Activated naive CD4-positive, alpha-beta T cell treated with anti-CD3 and anti-CD28 coated beads, Interleukin-2, amount 10 ng/mL, durations not matched to agents 7 days and 5 days (primary cell): ENCODE results near the gene SCG3.

Experiments
- CTCF ChIA-PET: fragments of 350-600 bp; sonication (Branson Sonifier 250); formaldehyde crosslinking; loops from one replicate; lab custom pipeline; 2021; ENCODE audit warnings: antibody characterized with exemption; lab: Charles Lee
- DNase-seq: peaks from one replicate; pipeline ENCODE4 v3.0.0-alpha.2; 2020
- H3K27ac Mint-ChIP-seq: one replicate; pipeline ENCODE4 v1.8.0; 2021; ENCODE audit warnings: mild to moderate bottlenecking, moderate library complexity, mixed read lengths
- H3K27me3 Mint-ChIP-seq: one replicate; pipeline ENCODE4 v1.8.0; 2021; ENCODE audit warnings: mild to moderate bottlenecking, mixed read lengths
- H3K36me3 Mint-ChIP-seq: one replicate; pipeline ENCODE4 v1.8.0; 2021; ENCODE audit warnings: mixed read lengths
- H3K4me1 Mint-ChIP-seq: one replicate; pipeline ENCODE4 v1.8.0; 2021; ENCODE audit warnings: mixed read lengths
- H3K4me3 Mint-ChIP-seq: one replicate; pipeline ENCODE4 v1.8.0; 2021; ENCODE audit warnings: mild to moderate bottlenecking, moderate library complexity, mixed read lengths
- H3K9me3 Mint-ChIP-seq: one replicate; pipeline ENCODE4 v1.8.0; 2021; ENCODE audit warnings: mixed read lengths

SCG3 gene

DNA sequence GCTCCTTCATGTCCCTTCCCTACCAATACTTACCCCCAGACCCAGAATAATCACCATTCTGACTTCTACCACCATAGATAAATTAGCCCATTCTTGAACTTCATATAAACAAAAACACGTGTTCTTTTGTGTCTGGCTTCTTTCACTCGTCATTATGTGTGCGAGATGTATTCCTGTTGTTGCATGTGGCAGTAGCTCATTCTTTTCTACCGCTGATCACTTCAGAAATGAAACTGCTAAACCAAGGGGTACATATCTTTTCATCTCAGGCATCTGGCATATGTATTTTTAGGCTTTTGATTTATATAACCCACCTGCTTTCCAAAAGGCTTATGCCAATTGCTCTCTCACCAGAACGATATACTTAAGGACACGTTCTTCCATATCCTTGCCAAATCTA, 13.8 kb upstream of the SCG3 start:
- no peaks in the 10 kb centered on the region for H3K4me1 Mint-ChIP-seq
- CTCF ChIA-PET = interaction anchor here (1.2 kb wide), 1 partner anchor 17 kb away, joined by 3 read pairs; no protein-coding TSS in a partner anchor

DNA sequence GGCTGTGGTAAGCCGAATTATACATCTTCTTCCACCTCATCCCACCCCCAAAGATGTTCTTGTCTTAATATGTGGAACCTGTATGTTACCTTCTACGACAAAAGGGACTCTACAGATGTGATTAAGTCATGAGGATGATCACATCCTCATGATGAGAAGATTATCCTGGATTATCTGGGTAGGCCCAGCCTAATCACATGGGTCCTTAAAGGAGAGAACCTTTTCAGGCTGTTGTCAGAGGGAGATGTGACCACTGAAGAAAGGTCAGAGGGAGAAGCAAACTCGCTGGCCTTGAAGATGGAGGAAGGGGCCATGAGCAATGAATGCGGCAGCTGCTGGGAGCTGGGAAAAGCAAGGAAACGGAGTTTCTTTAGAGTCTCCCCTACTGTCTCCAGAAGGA, 12.9 kb upstream of the SCG3 start:
- Mint-ChIP-seq H3K9me3 (no peaks in the 10 kb centered on the region), H3K4me1 (no peaks in the 10 kb centered on the region), H3K27me3 (peaks cover 25% of the 10 kb centered on the region), H3K27ac (no peak overlapping the region), H3K36me3 (no peaks in the 10 kb centered on the region), H3K4me3 (no peak overlapping the region)
- no peak for DNase-seq
- CTCF ChIA-PET = interaction anchor here (2.8 kb wide), 1 partner anchor 18 kb away, joined by 10 read pairs; no protein-coding TSS in a partner anchor

More for the DNA sequence above, 13.8 kb upstream of the SCG3 start:
- no peak overlapping the region for H3K27ac Mint-ChIP-seq
- DNase-seq = no peak
- no peak overlapping the region for H3K4me3 Mint-ChIP-seq
- no peaks in the 10 kb centered on the region for H3K36me3 Mint-ChIP-seq
- peaks cover 24% of the 10 kb centered on the region for H3K27me3 Mint-ChIP-seq
- H3K9me3 Mint-ChIP-seq = no peaks in the 10 kb centered on the region

GRCh38 chr15:51669381-51669780, 11.9 kb upstream of the SCG3 start:
- DNase-seq = no peak
- Mint-ChIP-seq H3K27ac (no peak overlapping the region), H3K4me1 (no peaks in the 10 kb centered on the region), H3K4me3 (no peak overlapping the region), H3K9me3 (no peaks in the 10 kb centered on the region), H3K27me3 (peaks cover 28% of the 10 kb centered on the region), H3K36me3 (no peaks in the 10 kb centered on the region)
- CTCF ChIA-PET = interaction anchor here (2.8 kb wide), 1 partner anchor 19 kb away, joined by 10 read pairs; no protein-coding TSS in a partner anchor

DNA sequence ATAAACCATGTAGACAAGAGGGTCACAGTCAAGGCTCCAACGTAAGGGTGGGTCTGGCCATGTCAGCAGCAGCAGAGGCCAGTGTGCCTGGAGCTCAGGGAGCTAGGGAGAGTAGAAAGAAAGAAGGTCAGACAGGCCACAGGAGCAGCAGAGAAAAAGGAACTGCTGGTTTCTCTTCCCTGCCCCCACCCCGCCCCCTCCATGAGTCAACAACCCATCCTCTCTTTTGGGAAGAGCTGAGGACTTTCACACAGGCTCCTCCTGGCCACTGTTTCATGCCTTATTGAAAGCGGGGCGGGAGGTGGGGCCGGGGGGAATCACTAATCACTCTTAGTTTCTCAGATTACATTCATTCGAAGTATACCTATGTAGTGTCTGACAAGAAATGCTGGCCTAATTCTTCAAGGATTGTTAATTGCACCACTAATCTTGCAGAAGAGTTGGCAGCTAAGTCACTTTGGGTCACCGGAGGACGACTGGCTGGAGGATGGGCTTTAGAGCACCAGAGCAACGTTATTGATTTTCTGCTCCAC, 9.1 kb upstream of the SCG3 start:
- H3K4me1 Mint-ChIP-seq = no peaks in the 10 kb centered on the region
- H3K4me3 Mint-ChIP-seq = no peak overlapping the region
- H3K9me3 Mint-ChIP-seq = no peaks in the 10 kb centered on the region
- H3K27ac Mint-ChIP-seq = no peak overlapping the region
- CTCF ChIA-PET = no interaction called here
- peaks cover 32% of the 10 kb centered on the region for H3K27me3 Mint-ChIP-seq
- DNase-seq = no peak
- no peaks in the 10 kb centered on the region for H3K36me3 Mint-ChIP-seq

GRCh38 chr15:51672913-51673857, 8.1 kb upstream of the SCG3 start:
- Mint-ChIP-seq H3K4me3 (no peak overlapping the region), H3K36me3 (no peaks in the 10 kb centered on the region), H3K27ac (no peak overlapping the region), H3K27me3 (peaks cover 32% of the 10 kb centered on the region), H3K4me1 (no peaks in the 10 kb centered on the region), H3K9me3 (no peaks in the 10 kb centered on the region)
- no peak for DNase-seq
- CTCF ChIA-PET = interaction anchor here (0.7 kb wide), 1 partner anchor 12 kb away, joined by 4 read pairs; no protein-coding TSS in a partner anchor

GRCh38 chr15:51675234-51675633, 6.1 kb upstream of the SCG3 start:
- CTCF ChIA-PET = interaction anchor here (0.9 kb wide), 1 partner anchor 102 kb away, joined by 3 read pairs; no protein-coding TSS in a partner anchor
- no peak for DNase-seq
- Mint-ChIP-seq H3K27me3 (peaks cover 22% of the 10 kb centered on the region), H3K4me3 (no peak overlapping the region), H3K4me1 (no peaks in the 10 kb centered on the region), H3K9me3 (no peaks in the 10 kb centered on the region), H3K27ac (no peak overlapping the region), H3K36me3 (no peaks in the 10 kb centered on the region)

DNA sequence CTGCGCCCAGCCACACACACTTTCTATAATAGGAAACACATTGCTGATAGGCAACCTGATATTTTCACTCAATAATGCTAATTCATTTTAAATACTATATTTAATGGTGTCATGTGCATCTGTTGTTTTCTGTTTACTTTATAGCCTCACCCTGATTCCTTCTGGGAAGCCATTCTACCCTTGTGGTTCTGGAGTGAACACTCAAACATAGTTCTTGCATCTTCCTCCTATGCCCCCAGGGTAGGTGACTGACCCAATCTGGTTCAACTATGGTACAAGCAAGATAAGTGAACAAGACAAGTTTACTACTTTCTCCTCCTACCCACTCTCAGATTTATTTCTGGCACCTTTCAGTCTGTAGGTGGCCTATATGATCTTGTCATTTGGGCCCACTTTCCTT, 4.3 kb upstream of the SCG3 start:
- H3K36me3 Mint-ChIP-seq = no peaks in the 10 kb centered on the region
- H3K4me3 Mint-ChIP-seq = no peak overlapping the region
- peaks cover 36% of the 10 kb centered on the region for H3K27me3 Mint-ChIP-seq
- H3K9me3 Mint-ChIP-seq = no peaks in the 10 kb centered on the region
- CTCF ChIA-PET = no interaction called here
- no peak overlapping the region for H3K27ac Mint-ChIP-seq
- peaks cover 6% of the 10 kb centered on the region for H3K4me1 Mint-ChIP-seq
- DNase-seq = no peak

DNA sequence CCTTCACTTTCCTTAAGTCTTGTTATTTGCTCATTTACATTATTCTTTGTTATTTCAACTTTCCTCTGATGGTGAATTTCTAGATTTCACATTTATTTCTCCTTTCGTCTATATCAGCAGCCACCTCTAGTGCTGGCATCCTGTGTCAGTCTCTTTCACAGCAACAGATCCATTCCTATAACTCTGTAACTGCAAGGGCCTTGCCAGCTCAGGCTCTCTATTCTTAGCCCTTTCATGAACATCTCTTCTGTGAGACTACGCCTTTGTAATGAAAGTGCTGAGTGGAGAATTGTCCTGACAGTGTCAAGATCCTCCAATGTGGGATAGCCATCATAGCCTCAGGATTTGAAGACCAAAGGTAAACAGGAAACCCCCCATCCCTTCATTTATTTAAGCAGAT, 3.9 kb upstream of the SCG3 start:
- Mint-ChIP-seq H3K4me1 (peaks cover 6% of the 10 kb centered on the region), H3K9me3 (no peaks in the 10 kb centered on the region), H3K27me3 (peaks cover 33% of the 10 kb centered on the region), H3K4me3 (no peak overlapping the region), H3K27ac (no peak overlapping the region), H3K36me3 (no peaks in the 10 kb centered on the region)
- DNase-seq = no peak
- CTCF ChIA-PET = no interaction called here

- Mint-ChIP-seq H3K9me3 (no peaks in the 10 kb centered on the region), H3K4me3 (no peak overlapping the region), H3K27me3 (peaks cover 32% of the 10 kb centered on the region), H3K27ac (no peak overlapping the region), H3K4me1 (peaks cover 6% of the 10 kb centered on the region), H3K36me3 (no peaks in the 10 kb centered on the region)
- DNase-seq = no peak
- CTCF ChIA-PET = no interaction called here
These were observed 3.2 kb upstream of the SCG3 start for GRCh38 chr15:51678096-51678495.

GRCh38 chr15:51680321-51680720, 982 bp upstream of the SCG3 start:
- CTCF ChIA-PET = interaction anchor here (2.3 kb wide), 1 partner anchor 96 kb away, joined by 8 read pairs; no protein-coding TSS in a partner anchor
- H3K27ac Mint-ChIP-seq = no peak overlapping the region
- peaks cover 6% of the 10 kb centered on the region for H3K4me1 Mint-ChIP-seq
- no peak overlapping the region for H3K4me3 Mint-ChIP-seq
- no peaks in the 10 kb centered on the region for H3K36me3 Mint-ChIP-seq
- DNase-seq = no peak
- peaks cover 33% of the 10 kb centered on the region for H3K27me3 Mint-ChIP-seq
- H3K9me3 Mint-ChIP-seq = no peaks in the 10 kb centered on the region

- peaks cover 38% of the 10 kb centered on the region for H3K27me3 Mint-ChIP-seq
- H3K4me3 Mint-ChIP-seq = no peak overlapping the region
- H3K4me1 Mint-ChIP-seq = peaks cover 18% of the 10 kb centered on the region
- DNase-seq = no peak
- H3K9me3 Mint-ChIP-seq = no peaks in the 10 kb centered on the region
- CTCF ChIA-PET = interaction anchor here (4.4 kb wide), 1 partner anchor 89 kb away, joined by 20 read pairs; no protein-coding TSS in a partner anchor
- no peak overlapping the region for H3K27ac Mint-ChIP-seq
- peaks cover 3% of the 10 kb centered on the region for H3K36me3 Mint-ChIP-seq
These were observed 6.3 kb downstream of the SCG3 start for GRCh38 chr15:51687565-51687964.

DNA sequence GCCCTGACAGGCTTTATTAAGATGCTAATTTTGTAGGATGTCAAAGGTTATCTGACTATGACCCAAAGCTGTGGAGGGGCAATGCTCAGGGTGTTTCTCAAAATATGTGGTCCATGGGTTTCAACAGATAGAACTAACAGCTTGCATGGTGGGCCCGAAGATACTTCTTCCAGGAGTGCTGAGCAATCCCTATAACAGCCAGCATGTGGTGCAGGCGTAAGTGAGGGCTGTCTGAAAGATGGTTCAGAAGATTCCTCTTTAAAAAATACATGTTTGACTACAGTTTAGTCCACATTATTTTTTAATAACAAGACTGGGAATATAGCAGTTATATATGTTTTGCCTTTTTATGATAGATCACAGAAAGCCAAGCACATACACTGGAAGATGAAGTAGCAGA, 7.6 kb downstream of the SCG3 start:
- Mint-ChIP-seq H3K4me3 (no peak overlapping the region), H3K27ac (no peak overlapping the region), H3K9me3 (no peaks in the 10 kb centered on the region), H3K27me3 (peaks cover 40% of the 10 kb centered on the region), H3K4me1 (peaks cover 29% of the 10 kb centered on the region), H3K36me3 (peaks cover 3% of the 10 kb centered on the region)
- CTCF ChIA-PET = interaction anchor here (0.8 to 4.4 kb wide), 3 partner anchors 12 to 88 kb away, joined by 3 to 20 read pairs (median 3); no protein-coding TSS in a partner anchor
- no peak for DNase-seq

- DNase-seq = no peak
- Mint-ChIP-seq H3K27me3 (peaks cover 32% of the 10 kb centered on the region), H3K9me3 (no peaks in the 10 kb centered on the region), H3K4me1 (peaks cover 30% of the 10 kb centered on the region), H3K36me3 (peaks cover 3% of the 10 kb centered on the region), H3K4me3 (no peak overlapping the region), H3K27ac (no peak overlapping the region)
- CTCF ChIA-PET = interaction anchor here (1.4 kb wide), 1 partner anchor 42 kb away, joined by 3 read pairs; no protein-coding TSS in a partner anchor
These were observed 10.9 kb downstream of the SCG3 start for GRCh38 chr15:51692154-51692553.

DNA sequence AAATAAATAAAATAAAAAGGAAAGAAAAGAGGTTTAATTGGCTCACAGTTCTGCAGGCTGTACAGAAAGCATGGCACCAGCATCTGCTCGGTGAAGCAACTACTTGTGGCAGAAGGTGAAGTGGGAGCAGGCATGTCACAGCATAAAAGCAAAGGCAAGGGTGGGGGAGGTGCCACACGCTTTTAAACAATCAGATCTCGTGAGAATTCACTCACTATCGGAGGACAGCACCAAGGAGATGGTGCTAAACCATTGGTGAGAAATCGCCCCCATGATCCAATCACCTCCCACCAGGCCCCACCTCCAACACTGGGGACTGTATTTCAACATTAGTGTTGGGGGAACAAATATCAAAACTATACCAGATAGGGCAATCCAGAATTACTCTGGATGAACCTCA, 15.3 kb downstream of the SCG3 start:
- no peak overlapping the region for H3K4me3 Mint-ChIP-seq
- H3K9me3 Mint-ChIP-seq = no peaks in the 10 kb centered on the region
- no peak overlapping the region for H3K27ac Mint-ChIP-seq
- H3K4me1 Mint-ChIP-seq = peaks cover 22% of the 10 kb centered on the region
- CTCF ChIA-PET = no interaction called here
- no peak for DNase-seq
- peaks cover 31% of the 10 kb centered on the region for H3K27me3 Mint-ChIP-seq
- no peaks in the 10 kb centered on the region for H3K36me3 Mint-ChIP-seq
